ENCODE results near the gene KCNIP1.

GRCh38 chr5:170603109-170603508, 99.3 kb downstream of the KCNIP1 start:
- TF ChIP-seq CBX8 (IDR thresholded peaks at IDR 0.05) (no peak), CTCF (IDR thresholded peaks at IDR 0.05) (no peak), JUN (IDR thresholded peaks at IDR 0.05) (no peak)
